Kidney (tissue), 14 donors: ENCODE data around the gene CDYL2. TPM values are rescaled to one million over a fixed set of nuclear protein-coding genes. Genes with fewer than 3 reads are reported as not detected.

Experiments
- DNase-seq, 5 donors: peaks; one replicate each; pipeline ENCODE4 v3.0.0-alpha.2; 2013 to 2020
- FAIRE-seq: peaks from 2 replicates; lab custom pipeline; 2012; peaks lifted over from hg19 to GRCh38; lab: Jason Lieb, UNC
- H3K27ac ChIP-seq, 2 donors: one replicate each; pipeline ENCODE4 v1.7.0; 2013; ENCODE audit warnings: low read depth in 2 of 2, low read length in 2 of 2, inconsistent platforms in 1 of 2
- H3K27me3 ChIP-seq: one replicate; pipeline ENCODE4 v1.7.1; 2013; ENCODE audit warnings: low read length, inconsistent platforms; ENCODE audit not compliant: control insufficient read depth, insufficient read depth
- H3K36me3 ChIP-seq, 3 donors: one replicate each; pipeline versions ENCODE4 v1.7.0 to v1.7.1; 2013; ENCODE audit warnings: low read length in 3 of 3, control low read depth in 1 of 3, inconsistent platforms in 1 of 3; ENCODE audit not compliant: insufficient read depth in 3 of 3, control insufficient read depth in 2 of 3
- H3K4me1 ChIP-seq, 3 donors: one replicate each; pipeline versions ENCODE4 v1.7.0 to v1.7.1; 2013; ENCODE audit warnings: low read length in 3 of 3, inconsistent platforms in 1 of 3, low read depth in 1 of 3; ENCODE audit not compliant: control insufficient read depth in 2 of 3, insufficient read depth in 2 of 3
- H3K4me3 ChIP-seq, 3 donors: one replicate each; pipeline versions ENCODE4 v1.7.0 to v1.8.1; 2013; ENCODE audit warnings: low read length in 3 of 3, control low read depth in 1 of 3, inconsistent platforms in 1 of 3
- H3K9ac ChIP-seq, 3 donors: one replicate each; pipeline versions ENCODE4 v1.7.0 to v1.7.1; 2013; ENCODE audit warnings: low read length in 3 of 3, control low read depth in 1 of 3, inconsistent platforms in 1 of 3
- H3K9me3 ChIP-seq, 3 donors: one replicate each; pipeline versions ENCODE4 v1.7.0 to v1.7.1; 2013; ENCODE audit warnings: low read length in 3 of 3, control low read depth in 1 of 3, inconsistent platforms in 1 of 3; ENCODE audit not compliant: control insufficient read depth in 2 of 3, insufficient read depth in 1 of 3
- intact Hi-C: fragments of 100-400 bp; cut with DNase I; formaldehyde crosslinking; loops from one replicate; pipeline ENCODE4 v1.11.1; 2022
- polyA plus RNA-seq: library from polyadenylated mRNA; stranded (reverse); fragments of 350-450 nt; fragmentation: Illumina TruSeq; extraction: RNeasy Lipid Tissue Mini Kit (QIAGEN cat#74804); gene quantifications from one replicate; pipeline ENCODE4 v1.2.3, GENCODE V29; 2014; ENCODE audit warnings: low read depth, low replicate concordance; ENCODE audit not compliant: insufficient read depth
- total RNA-seq: library from RNA; stranded (reverse); fragmentation: NEBNext Ultra II Directional; extraction: Animal tissue kit (Norgen Biotek cat#: 25700); gene quantifications from one replicate; pipeline ENCODE4 v1.2.1, GENCODE V29; 2021
- TF ChIP-seq, protein P1 (sequence below): IDR thresholded peaks from 3 replicates; pipeline ENCODE4 v1.5.1; 2012; ENCODE audit warnings: mild to moderate bottlenecking, moderate library complexity, borderline replicate concordance; ENCODE audit not compliant: insufficient read depth; ENCODE audit errors: extremely low read depth
- donor health status: control.
- donor health status: control.
- donor health status: control.
- donor health status: control.
- donor health status: control.
- donor health status: DM: yes; HTN: yes; CAD: no.
- donor health status: Normal renal cell carcinoma (clear cell type).

The CDYL2 gene
- total and polyA plus RNA-seq, 2 donors from 2014 or later: 2.6 to 27.3 TPM

DNA sequence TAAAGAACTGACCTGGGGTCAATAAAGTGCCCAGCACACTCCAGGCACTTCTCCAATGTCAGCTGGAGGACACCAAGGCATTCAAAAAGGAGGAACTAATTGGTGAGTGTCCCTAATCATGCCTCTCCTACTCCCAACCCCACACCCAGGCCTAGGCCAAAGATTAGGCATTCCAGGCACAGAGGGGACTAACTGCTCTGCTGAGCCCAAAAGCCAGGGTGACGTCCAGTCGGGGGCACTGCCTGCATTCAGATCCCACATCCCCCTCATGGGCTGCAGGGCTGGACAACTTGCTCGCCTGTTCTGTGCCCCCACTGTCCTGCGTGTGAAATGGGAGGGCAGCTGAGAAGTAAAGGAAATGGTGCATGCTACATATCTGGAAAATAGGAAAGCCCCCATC, 148.2 kb downstream of the CDYL2 start:
- intact Hi-C loops: no loop called here
- Histone ChIP-seq H3K4me3 (no peak overlapping the region), H3K36me3 (no peaks in the 10 kb centered on the region), H3K9me3 (peaks cover 0 to 4% (median 1%) of the 10 kb centered on the region in 3 donors), H3K27ac (no peak overlapping the region), H3K4me1 (no peaks in the 10 kb centered on the region), H3K27me3 (no peaks in the 10 kb centered on the region), H3K9ac (no peak overlapping the region)
- FAIRE-seq (no peak), DNase-seq (no peak)
- TF ChIP-seq, protein P1, sequence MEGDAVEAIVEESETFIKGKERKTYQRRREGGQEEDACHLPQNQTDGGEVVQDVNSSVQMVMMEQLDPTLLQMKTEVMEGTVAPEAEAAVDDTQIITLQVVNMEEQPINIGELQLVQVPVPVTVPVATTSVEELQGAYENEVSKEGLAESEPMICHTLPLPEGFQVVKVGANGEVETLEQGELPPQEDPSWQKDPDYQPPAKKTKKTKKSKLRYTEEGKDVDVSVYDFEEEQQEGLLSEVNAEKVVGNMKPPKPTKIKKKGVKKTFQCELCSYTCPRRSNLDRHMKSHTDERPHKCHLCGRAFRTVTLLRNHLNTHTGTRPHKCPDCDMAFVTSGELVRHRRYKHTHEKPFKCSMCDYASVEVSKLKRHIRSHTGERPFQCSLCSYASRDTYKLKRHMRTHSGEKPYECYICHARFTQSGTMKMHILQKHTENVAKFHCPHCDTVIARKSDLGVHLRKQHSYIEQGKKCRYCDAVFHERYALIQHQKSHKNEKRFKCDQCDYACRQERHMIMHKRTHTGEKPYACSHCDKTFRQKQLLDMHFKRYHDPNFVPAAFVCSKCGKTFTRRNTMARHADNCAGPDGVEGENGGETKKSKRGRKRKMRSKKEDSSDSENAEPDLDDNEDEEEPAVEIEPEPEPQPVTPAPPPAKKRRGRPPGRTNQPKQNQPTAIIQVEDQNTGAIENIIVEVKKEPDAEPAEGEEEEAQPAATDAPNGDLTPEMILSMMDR: no peak

- intact Hi-C loops: no loop called here
- no peaks in the 10 kb centered on the region for H3K36me3 ChIP-seq
- TF ChIP-seq, protein P1: no peak
- FAIRE-seq (no peak), DNase-seq (no peak)
- no peak overlapping the region for H3K9ac ChIP-seq
- H3K4me3 ChIP-seq: no peak overlapping the region
- H3K9me3 ChIP-seq: peaks cover 0 to 4% (median 1%) of the 10 kb centered on the region in 3 donors
- H3K27me3 ChIP-seq: no peaks in the 10 kb centered on the region
- no peak overlapping the region for H3K27ac ChIP-seq
- no peaks in the 10 kb centered on the region for H3K4me1 ChIP-seq
Observed at GRCh38 chr16:80655751-80656150, 148.6 kb downstream of the CDYL2 start.

DNA sequence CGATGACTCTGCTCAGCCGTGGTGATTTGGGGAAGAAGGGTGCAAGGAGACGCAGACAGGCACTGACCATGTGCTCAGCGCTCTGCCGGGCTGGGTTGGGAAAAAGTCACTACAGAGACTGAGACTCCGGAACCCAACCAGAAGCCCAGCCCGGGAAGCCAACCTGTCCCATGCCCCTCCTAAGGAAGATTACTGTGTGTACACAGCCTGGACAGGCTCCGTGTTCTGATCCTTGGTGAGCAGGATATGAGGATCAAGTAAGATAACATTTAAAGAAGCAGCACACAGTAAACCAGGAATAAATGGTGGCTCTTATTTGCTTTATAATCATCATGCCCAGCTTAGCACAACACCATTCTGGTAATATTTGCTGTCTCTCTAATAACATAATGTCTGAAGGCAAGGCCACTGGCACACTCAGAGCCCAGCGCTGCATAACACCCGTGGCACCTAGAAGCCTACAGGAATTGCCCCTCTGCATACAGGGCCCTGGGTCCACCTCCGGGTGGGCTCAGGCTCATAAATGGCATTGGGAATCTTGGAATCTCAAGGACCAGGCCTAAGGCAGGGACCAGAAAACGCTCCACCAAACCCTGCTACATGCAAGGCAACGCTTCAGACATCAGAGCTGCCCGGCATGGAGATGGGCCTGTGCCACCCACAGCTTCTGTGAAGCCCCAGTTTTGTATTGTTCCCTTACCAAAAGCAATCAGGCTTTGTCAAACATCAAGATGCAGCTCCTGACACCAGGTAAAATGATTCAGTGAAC, 150.1 kb downstream of the CDYL2 start:
- peak in 1 of 5 donors; percentile 35 for DNase-seq
- no peak overlapping the region for H3K9ac ChIP-seq

More for the DNA sequence above, 150.1 kb downstream of the CDYL2 start:
- H3K27ac ChIP-seq: no peak overlapping the region
- no peak for FAIRE-seq
- intact Hi-C loops: no loop called here
- no peaks in the 10 kb centered on the region for H3K4me1 ChIP-seq
- H3K36me3 ChIP-seq: no peaks in the 10 kb centered on the region
- H3K9me3 ChIP-seq: peaks cover 0 to 7% (median 2%) of the 10 kb centered on the region in 3 donors
- H3K27me3 ChIP-seq: no peaks in the 10 kb centered on the region
- no peak overlapping the region for H3K4me3 ChIP-seq
- TF ChIP-seq, protein P1: no peak
